CD4-positive, alpha-beta T cell treated with Interleukin-21 for 1 hour (primary cell): ENCODE measurements around the gene CYP24A1.

Source experiments
- DNase-seq: peaks from one replicate; pipeline ENCODE4 v3.0.0-alpha.2; 2020

CYP24A1 gene

GRCh38 chr20:54172856-54173652 lies 732 bp downstream of the CYP24A1 start:
- DNase-seq, result no peak

DNA sequence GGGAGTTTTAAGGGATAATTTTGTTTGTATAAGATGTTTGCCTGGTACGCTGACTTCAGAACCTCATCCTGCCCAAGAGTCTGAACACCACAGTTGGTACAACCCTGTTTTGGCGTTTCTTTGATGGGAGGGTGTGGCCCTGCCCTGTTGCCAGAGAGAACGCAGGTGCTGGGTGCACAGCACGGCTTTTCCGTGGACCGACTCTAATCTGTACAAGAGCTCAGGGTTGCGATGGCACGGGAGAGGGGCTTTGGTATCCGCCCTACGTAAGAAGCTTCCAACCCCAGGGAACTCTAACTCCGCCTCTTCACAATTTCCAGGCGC lies 1.3 kb downstream of the CYP24A1 start:
- no peak for DNase-seq

DNA sequence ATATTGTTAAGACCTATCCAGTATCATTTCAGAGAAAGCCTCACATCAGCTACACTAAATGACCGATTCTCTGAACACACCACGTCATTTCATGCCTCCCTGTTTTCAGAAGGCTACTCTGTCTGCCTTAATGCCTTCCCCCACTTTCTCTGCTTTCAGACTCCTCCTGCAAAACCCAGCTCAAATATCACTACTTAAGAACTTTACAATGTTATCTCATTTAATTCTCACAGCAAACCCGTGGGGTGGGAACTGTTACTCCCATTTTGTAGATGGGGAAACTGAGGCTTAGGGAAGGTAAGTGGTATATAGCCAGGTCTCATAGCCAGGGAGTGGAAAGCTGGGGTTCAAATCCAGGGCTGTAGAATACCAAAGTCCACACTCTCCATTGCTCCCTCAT lies 2.8 kb downstream of the CYP24A1 start:
- no peak for DNase-seq

- DNase-seq, result no peak
Observed at GRCh38 chr20:54170026-54170471, 3.7 kb downstream of the CYP24A1 start.

DNA sequence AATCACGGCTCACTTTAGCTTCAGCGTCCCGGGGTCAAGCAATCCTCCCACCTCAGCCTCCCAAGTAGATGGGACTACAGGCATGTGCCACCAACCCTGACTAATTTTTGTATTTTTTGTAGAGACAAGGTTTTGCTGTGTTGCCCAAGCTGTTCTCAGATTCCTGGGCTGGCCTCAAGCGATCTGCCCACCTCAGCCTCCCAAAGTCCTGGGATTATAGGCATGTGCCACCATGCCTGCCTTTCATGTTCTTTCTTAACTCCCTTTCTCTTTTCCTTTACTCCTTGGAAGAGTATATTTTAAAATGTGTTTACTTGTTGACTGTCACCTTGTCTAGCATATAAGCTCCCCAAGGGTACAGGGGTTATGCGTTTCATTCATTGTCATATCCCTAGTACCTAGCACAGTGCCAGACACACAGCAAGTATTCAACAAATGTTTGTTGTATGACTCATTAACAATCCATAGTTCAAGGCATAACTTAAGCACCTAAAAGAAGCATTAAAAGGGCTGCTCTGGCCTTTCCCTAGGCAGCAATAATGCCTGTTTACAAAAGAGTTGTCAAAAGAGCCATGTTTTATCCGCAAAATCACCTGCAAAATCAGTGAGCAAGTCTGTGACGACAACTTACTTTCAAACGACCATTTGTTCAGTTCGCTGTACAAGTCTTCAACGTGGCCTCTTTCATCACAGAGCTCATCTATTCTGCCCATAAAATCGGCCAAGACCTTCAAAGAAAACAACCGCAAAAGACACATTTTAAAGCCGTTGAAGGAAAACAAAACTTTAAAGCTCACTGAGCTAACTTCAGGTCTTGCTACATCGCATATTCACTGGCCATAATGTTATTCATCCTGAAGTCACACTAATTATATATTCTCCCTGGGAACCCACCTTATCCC lies 4.6 kb downstream of the CYP24A1 start:
- DNase-seq, result no peak

- no peak for DNase-seq
Observed at GRCh38 chr20:54167909-54168872, 5.6 kb downstream of the CYP24A1 start.

- no peak for DNase-seq
Observed at GRCh38 chr20:54166987-54167662, 6.7 kb downstream of the CYP24A1 start.

DNA sequence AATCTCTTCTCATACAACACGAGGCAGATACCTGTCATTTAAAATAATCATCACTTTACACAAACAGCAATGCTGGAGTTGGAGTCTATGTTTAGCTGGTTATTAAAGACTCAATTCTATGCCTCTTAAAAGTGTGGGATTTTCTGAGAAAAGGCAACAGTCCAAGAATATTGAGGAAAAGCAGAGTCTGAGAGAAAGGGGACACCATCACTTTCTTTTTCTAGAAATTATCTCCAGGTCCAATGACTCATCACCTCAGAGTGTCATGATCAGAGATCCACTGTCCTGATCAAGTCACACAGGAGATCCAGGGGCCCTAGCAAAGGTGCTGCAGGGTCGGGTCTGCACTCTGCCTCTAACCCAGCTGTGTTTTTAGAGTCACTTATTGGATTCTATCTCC lies 8.0 kb downstream of the CYP24A1 start:
- DNase-seq, result no peak

DNA sequence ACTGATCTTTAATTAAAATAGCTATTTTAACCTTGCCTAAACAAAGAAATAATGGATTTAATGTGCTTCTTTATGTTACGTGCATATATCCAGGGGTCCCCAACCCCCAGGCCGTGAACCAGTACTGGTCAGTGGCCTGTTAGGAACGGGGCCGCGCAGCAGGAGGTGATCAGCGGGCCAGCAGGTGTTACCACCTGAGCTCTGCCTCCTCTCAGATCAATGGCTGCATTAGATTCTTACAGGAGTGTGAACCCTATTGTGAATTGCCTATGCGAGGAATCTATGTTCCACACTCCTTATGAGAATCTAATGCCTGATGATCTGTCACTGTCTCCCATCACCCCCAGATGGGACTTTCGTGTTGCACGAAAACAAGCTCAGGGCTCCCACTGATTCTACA lies 8.8 kb downstream of the CYP24A1 start:
- DNase-seq, result no peak

DNA sequence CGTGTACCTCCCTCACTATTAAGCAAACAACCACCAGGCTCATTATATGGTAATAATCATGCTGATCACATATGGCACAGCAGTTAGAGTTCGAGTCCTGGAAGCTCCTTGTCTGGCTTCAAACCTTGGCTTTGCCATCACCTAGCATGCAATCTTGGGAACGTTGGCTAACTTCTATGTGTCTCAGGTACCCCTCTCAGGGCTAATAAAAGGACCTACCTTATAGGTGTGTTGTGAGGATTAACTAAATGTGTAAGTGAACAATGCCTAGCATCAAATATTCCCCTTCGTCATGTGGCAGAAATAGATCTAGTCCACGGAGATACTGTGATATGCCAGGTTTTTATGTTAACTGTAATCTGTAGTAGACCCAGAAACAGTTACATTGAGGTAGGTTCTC lies 10.4 kb downstream of the CYP24A1 start:
- DNase-seq, result no peak

DNA sequence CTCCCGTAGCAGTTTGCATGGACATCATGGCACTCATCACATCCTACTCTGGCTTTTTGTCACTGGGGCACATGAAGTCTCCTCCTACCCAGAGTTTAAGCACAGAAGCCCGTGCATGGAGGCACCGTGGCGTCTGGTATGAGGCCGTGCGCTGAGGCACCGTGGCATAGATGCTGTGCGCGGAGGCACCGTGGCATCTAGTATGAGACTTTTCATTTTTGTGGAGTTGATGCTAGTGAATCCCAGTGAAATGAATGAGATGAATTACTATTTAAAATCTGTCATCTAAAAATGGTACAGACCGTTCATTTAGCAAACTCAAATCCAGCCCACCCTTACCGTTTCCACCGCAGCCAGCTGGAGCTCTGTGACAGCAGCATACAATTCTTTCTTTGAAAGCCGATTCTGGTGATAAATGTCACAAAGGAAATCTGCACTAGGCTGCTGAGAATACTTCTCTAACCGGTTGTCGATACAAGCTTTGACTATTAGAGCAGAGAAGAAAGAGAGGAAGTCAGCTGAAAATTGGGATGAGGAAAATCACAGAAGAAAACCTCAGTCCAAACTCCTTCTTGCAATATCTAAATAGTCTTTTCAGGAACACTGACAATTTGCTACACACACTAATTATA lies 11.3 kb downstream of the CYP24A1 start:
- DNase-seq, result no peak

DNA sequence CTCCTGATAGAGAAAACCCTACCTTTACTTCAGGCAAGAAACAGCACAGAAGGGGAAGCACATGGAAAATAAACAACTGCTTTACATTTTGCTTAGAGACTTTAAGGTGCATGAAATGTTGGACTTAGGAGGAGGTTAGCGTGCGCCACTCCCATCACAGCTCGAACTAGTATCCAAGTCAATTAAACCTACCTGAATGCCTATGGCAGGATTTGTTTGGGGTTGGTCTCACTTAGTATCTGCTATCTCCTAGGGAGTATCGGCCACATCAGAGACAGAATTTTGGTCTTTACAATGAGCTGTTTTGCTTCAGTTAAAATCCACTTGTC lies 12.0 kb downstream of the CYP24A1 start:
- no peak for DNase-seq

GRCh38 chr20:54161008-54161820 lies 12.6 kb downstream of the CYP24A1 start:
- DNase-seq, result no peak

- no peak for DNase-seq
Observed at GRCh38 chr20:54160065-54161007, 13.4 kb downstream of the CYP24A1 start.

- no peak for DNase-seq
Observed at GRCh38 chr20:54158856-54159418, 14.8 kb downstream of the CYP24A1 start.

- no peak for DNase-seq
Observed at GRCh38 chr20:54158226-54158625, 15.6 kb downstream of the CYP24A1 start.

GRCh38 chr20:54156981-54157835 lies 16.6 kb downstream of the CYP24A1 start:
- no peak for DNase-seq

GRCh38 chr20:54156522-54156921 lies 17.3 kb downstream of the CYP24A1 start:
- no peak for DNase-seq
